C4-2B (cell line): Measurements from ENCODE around the gene ZNG1A.
"Not testable (repeated sequence)": the region's sequence is repeated elsewhere in the genome, so short reads cannot be mapped to it uniquely, and the experiment has no call there.

Experiments
- ZFX ChIP-seq: fragments of 450-650 bp; IDR thresholded peaks from 2 replicates; pipeline ENCODE4 v1.6.1; 2017
- TF ChIP-seq, protein P1 (sequence below): fragments of 450-650 bp; conservative IDR thresholded peaks from 2 replicates; pipeline ENCODE4 v1.5.1; 2017; ENCODE audit warnings: mild to moderate bottlenecking

GRCh38 chr9:100430-100829 is 78.4 kb downstream of the ZNG1A start:
- TF ChIP-seq, protein P1, sequence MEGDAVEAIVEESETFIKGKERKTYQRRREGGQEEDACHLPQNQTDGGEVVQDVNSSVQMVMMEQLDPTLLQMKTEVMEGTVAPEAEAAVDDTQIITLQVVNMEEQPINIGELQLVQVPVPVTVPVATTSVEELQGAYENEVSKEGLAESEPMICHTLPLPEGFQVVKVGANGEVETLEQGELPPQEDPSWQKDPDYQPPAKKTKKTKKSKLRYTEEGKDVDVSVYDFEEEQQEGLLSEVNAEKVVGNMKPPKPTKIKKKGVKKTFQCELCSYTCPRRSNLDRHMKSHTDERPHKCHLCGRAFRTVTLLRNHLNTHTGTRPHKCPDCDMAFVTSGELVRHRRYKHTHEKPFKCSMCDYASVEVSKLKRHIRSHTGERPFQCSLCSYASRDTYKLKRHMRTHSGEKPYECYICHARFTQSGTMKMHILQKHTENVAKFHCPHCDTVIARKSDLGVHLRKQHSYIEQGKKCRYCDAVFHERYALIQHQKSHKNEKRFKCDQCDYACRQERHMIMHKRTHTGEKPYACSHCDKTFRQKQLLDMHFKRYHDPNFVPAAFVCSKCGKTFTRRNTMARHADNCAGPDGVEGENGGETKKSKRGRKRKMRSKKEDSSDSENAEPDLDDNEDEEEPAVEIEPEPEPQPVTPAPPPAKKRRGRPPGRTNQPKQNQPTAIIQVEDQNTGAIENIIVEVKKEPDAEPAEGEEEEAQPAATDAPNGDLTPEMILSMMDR: not testable (repeated sequence)
- not testable (repeated sequence) for TF ChIP-seq ZFX
